K562 (cell line): ENCODE results near the gene NPR3. TPM values are rescaled to one million over a fixed set of nuclear protein-coding genes. Genes with fewer than 3 reads are reported as not detected.

Experiments used
- ATAC-seq: fragments of 200-7000 bp; cut with Tn5 transposase; 3 replicates; pipeline ENCODE4 v1.9.1; 2020; ENCODE audit warnings: moderate library complexity
- BruUV-seq: library from RNA; stranded (reverse); fragments of 400-500 nt; replicated peaks from 2 replicates; lab custom pipeline; 2021; lab: Mats Ljungman, UMichigan
- CTCF ChIA-PET: fragments of 300-600 bp; formaldehyde crosslinking; extraction: SDS; loops from one replicate; lab custom pipeline; 2021; ENCODE audit warnings: low intra/inter-chr PET ratio; lab: Yijun Ruan, JAX
- POLR2A ChIA-PET: fragments of 300-600, 350-650 bp; sonication (Branson Sonifier 250); formaldehyde crosslinking; extraction: SDS; loops from one replicate; lab custom pipeline; 2021; ENCODE audit warnings: antibody characterized with exemption, inconsistent platforms; lab: Yijun Ruan, JAX
- DNase-seq, 4 experiments: peaks; one replicate each; pipeline versions ENCODE4 v3.0.0 to v3.0.0-alpha.2; 2011 to 2018; ENCODE audit warnings: low spot score in 3 of 4, mixed read lengths in 3 of 4; ENCODE audit errors: extremely low read depth in 1 of 4
- FAIRE-seq: peaks from 2 replicates; lab custom pipeline; 2011; peaks lifted over from hg19 to GRCh38; lab: Jason Lieb, UNC
- H2AFZ ChIP-seq: 2 replicates; pipeline ENCODE4 v1.6.0; 2011; ENCODE audit warnings: low read depth, low read length, control low read depth, inconsistent platforms
- H3K27ac ChIP-seq: fragments of 200-600 bp; 3 replicates; pipeline ENCODE4 v1.8.0; 2011; ENCODE audit warnings: low read depth, mild to moderate bottlenecking, control low read depth, inconsistent platforms, low read length, moderate library complexity, mixed read lengths; ENCODE audit errors: extremely low read depth
- H3K27me3 ChIP-seq, 2 experiments: fragments of 300-600 bp in 1 of 2; 2 replicates in 1 of 2; 3 replicates in 1 of 2; pipeline versions ENCODE4 v1.6.0 to v1.8.0; 2011; ENCODE audit warnings: inconsistent platforms in 2 of 2, low read length in 2 of 2, mild to moderate bottlenecking in 1 of 2, mixed read lengths in 1 of 2, moderate library complexity in 1 of 2; ENCODE audit not compliant: control insufficient read depth in 2 of 2, insufficient read depth in 2 of 2
- H3K36me3 ChIP-seq: fragments of 300-600 bp; 3 replicates; pipeline ENCODE4 v1.8.0; 2011; ENCODE audit warnings: mild to moderate bottlenecking, low read length, inconsistent platforms; ENCODE audit not compliant: control insufficient read depth, insufficient read depth
- H3K4me1 ChIP-seq, 2 experiments: fragments of 200-600 bp in 1 of 2; replicated peaks in 1 of 2; 2 replicates in 1 of 2; 3 replicates in 1 of 2; pipeline versions ENCODE4 v1.5.1 to v1.8.0; 2011; ENCODE audit warnings: inconsistent platforms in 2 of 2, low read length in 2 of 2, mild to moderate bottlenecking in 1 of 2, mixed read lengths in 1 of 2, moderate library complexity in 1 of 2; ENCODE audit not compliant: control insufficient read depth in 2 of 2, insufficient read depth in 2 of 2
- H3K4me2 ChIP-seq: 2 replicates; pipeline ENCODE4 v1.6.1; 2011; ENCODE audit warnings: low read length, control low read depth, inconsistent platforms, mixed read lengths; ENCODE audit not compliant: insufficient read depth
- H3K4me3 ChIP-seq: fragments of 200-600 bp; sonication (generic), shearing (Covaris generic); 2 replicates; pipeline ENCODE4 v1.5.1; 2016; ENCODE audit warnings: control low read depth, inconsistent platforms
- H3K79me2 ChIP-seq: fragments of 200-600 bp; 3 replicates; pipeline ENCODE4 v1.8.0; 2011; ENCODE audit warnings: low read length, inconsistent platforms; ENCODE audit not compliant: control insufficient read depth, insufficient read depth
- H3K9ac ChIP-seq, 2 experiments: 2 replicates each; pipeline versions ENCODE4 v1.6.0 to v1.6.1; 2011; ENCODE audit warnings: low read depth in 2 of 2, low read length in 2 of 2, control low read depth in 1 of 2, inconsistent platforms in 1 of 2, mild to moderate bottlenecking in 1 of 2, mixed read lengths in 1 of 2; ENCODE audit not compliant: insufficient read depth in 1 of 2
- H3K9me1 ChIP-seq: one replicate; pipeline ENCODE4 v1.6.0; 2011; ENCODE audit warnings: inconsistent platforms, mild to moderate bottlenecking, low read length, moderate library complexity; ENCODE audit not compliant: control insufficient read depth, insufficient read depth
- H3K9me3 ChIP-seq: replicated peaks from 2 replicates; pipeline ENCODE4 v1.5.1; 2011; ENCODE audit warnings: low read depth, low read length, inconsistent platforms; ENCODE audit not compliant: control insufficient read depth, insufficient read depth
- H4K20me1 ChIP-seq: replicated peaks from 2 replicates; pipeline ENCODE4 v1.6.1; 2011; ENCODE audit warnings: low read length, inconsistent platforms, mixed read lengths; ENCODE audit not compliant: control insufficient read depth, insufficient read depth
- CHD7 ChIP-seq: fragments of 200-600 bp; sonication (generic); IDR thresholded peaks from one replicate; pipeline ENCODE4 v1.6.1; 2012; ENCODE audit warnings: mild to moderate bottlenecking, low read depth, low read length, inconsistent platforms
- HMG20B ChIP-seq: fragments of 250-450 bp; sonication (Bioruptor Pico); IDR thresholded peaks from 2 replicates; pipeline ENCODE4 v1.5.0; 2021; ENCODE audit warnings: mild to moderate bottlenecking
- KDM2B ChIP-seq: fragments of 250-450 bp; sonication (Bioruptor Pico); IDR thresholded peaks from 2 replicates; pipeline ENCODE4 v1.8.0; 2021; ENCODE audit warnings: mild to moderate bottlenecking, moderate library complexity
- NFE2 ChIP-seq: IDR thresholded peaks from 2 replicates; pipeline ENCODE4 v1.6.1; 2014; ENCODE audit warnings: antibody characterized with exemption, low read depth
- SFPQ ChIP-seq: fragments of 200-400 bp; formaldehyde crosslinking; IDR thresholded peaks from 2 replicates; pipeline ENCODE4 v1.6.1; 2017; ENCODE audit warnings: mild to moderate bottlenecking, low read depth, low read length, moderate library complexity
- SMC3 ChIP-seq: conservative IDR thresholded peaks from 2 replicates; pipeline ENCODE4 v1.6.1; 2011; ENCODE audit warnings: low read depth, low read length, improper control_type of control experiment; ENCODE audit not compliant: insufficient read depth
- SUPT5H ChIP-seq: fragments of 450-650 bp; IDR thresholded peaks from 2 replicates; pipeline ENCODE4 v1.6.1; 2016
- ZNF583 ChIP-seq: fragments of 250-450 bp; sonication (Bioruptor Pico); IDR thresholded peaks from 2 replicates; pipeline ENCODE4 v1.4.0; 2020
- ZNF778 ChIP-seq: fragments of 450-650 bp; formaldehyde crosslinking; IDR thresholded peaks from 2 replicates; pipeline ENCODE4 v1.4.0; 2020; ENCODE audit warnings: mild to moderate bottlenecking, moderate library complexity
- WGBS: fragments of 100-300 bp; shearing (Covaris generic); methylation state at CpG from one replicate; pipeline ENCODE4 v1.1.6; 2016; ENCODE audit warnings: low coverage, mixed read lengths; ENCODE audit not compliant: insufficient coverage; ENCODE audit errors: missing lambda C conversion rate; 5-methylcytosine and 5-hydroxymethylcytosine counted together
- in situ Hi-C: fragments of 300-500 bp; cut with MboI; formaldehyde crosslinking; loops from 4 replicates; pipeline ENCODE4 v1.15.0; 2018; ENCODE audit warnings: inconsistent platforms, mixed read lengths
- intact Hi-C: fragments of 100-400 bp; cut with micrococcal nuclease; formaldehyde crosslinking; loops from 2 replicates; pipeline ENCODE4 v1.14.2; 2022
- polyA plus RNA-seq, 8 experiments: library from polyadenylated mRNA; depleted of rRNA in 4 of 8; stranded (reverse) in 5 of 8; unstranded in 3 of 8; fragments of >200 nt; fragmentation: Nextera tagmentation in 2 of 8; fragmentation: Illumina TruSeq in 1 of 8; extraction: Ambion mirVana in 2 of 8; extraction: Trizol in 1 of 8; gene quantifications; 2 replicates each; pipeline versions ENCODE4 v1.2.1 to v1.2.3, GENCODE V29; 2011 to 2014; ENCODE audit warnings: inconsistent platforms in 1 of 8, missing spikeins in 1 of 8
- total RNA-seq, 7 experiments: library from RNA; depleted of rRNA in 6 of 7; stranded (reverse); fragments of >200 nt in 6 of 7; fragmentation: Illumina TruSeq in 2 of 7; extraction: Trizol in 2 of 7; gene quantifications; 2 replicates each; pipeline versions ENCODE4 v1.2.1 to v1.2.3, GENCODE V29; 2011 to 2021; ENCODE audit warnings: low replicate concordance in 1 of 7

Gene NPR3
- total and polyA plus RNA-seq, 9 of the 15 experiments (the other 6 are each of a cell fraction or from before 2014, with no cell fraction given), result 0.01 to 0.11 (median 0.04) TPM; not detected in 2

- no peak for FAIRE-seq
- H3K9me3 ChIP-seq, result no peaks in the 10 kb centered on the region
- no peaks in the 10 kb centered on the region for H3K79me2 ChIP-seq
- BruUV-seq, result no TSS peak
- no peaks in the 10 kb centered on the region for H3K9me1 ChIP-seq
- POLR2A ChIA-PET, result interaction anchor here (0.7 kb wide), 1 partner anchor 287 kb away, joined by 4 read pairs; no protein-coding TSS in a partner anchor
- no peak overlapping the region for H3K4me3 ChIP-seq
- no peak for DNase-seq
- H3K9ac ChIP-seq, result no peak overlapping the region
- H2AFZ ChIP-seq, result no peak overlapping the region
- no peak for ATAC-seq
- intact Hi-C loops (no loop called here), in situ Hi-C loops (no loop called here)
- H3K27ac ChIP-seq, result no peak overlapping the region
- no peaks in the 10 kb centered on the region for H4K20me1 ChIP-seq
- 2% methylated on average over 2 of the region's 2 CpGs for WGBS
- no peaks in the 10 kb centered on the region; a peak in 1 of 5 replicates for H3K27me3 ChIP-seq
- CTCF ChIA-PET, result no interaction called here
- H3K36me3 ChIP-seq, result no peaks in the 10 kb centered on the region
- H3K4me1 ChIP-seq, result no peaks in the 10 kb centered on the region
- no peak overlapping the region for H3K4me2 ChIP-seq
- TF ChIP-seq SMC3 (no peak), HMG20B (CRISPR knock-in tag) (no peak), NFE2 (no peak), ZNF583 (CRISPR knock-in tag) (no peak), SUPT5H (no peak), KDM2B (no peak), CHD7 (no peak), ZNF778 (CRISPR knock-in tag) (no peak), SFPQ (no peak)
Observed at GRCh38 chr5:32778403-32778802, 67.3 kb downstream of the NPR3 start.
